ENCODE data around the gene MCUB. TPM values are rescaled to one million over a fixed set of nuclear protein-coding genes. Genes with fewer than 3 reads are reported as not detected.

Gene MCUB
- total and polyA plus RNA-seq, 7 donors = 4.2 to 18.0 (median 8.2) TPM

DNA sequence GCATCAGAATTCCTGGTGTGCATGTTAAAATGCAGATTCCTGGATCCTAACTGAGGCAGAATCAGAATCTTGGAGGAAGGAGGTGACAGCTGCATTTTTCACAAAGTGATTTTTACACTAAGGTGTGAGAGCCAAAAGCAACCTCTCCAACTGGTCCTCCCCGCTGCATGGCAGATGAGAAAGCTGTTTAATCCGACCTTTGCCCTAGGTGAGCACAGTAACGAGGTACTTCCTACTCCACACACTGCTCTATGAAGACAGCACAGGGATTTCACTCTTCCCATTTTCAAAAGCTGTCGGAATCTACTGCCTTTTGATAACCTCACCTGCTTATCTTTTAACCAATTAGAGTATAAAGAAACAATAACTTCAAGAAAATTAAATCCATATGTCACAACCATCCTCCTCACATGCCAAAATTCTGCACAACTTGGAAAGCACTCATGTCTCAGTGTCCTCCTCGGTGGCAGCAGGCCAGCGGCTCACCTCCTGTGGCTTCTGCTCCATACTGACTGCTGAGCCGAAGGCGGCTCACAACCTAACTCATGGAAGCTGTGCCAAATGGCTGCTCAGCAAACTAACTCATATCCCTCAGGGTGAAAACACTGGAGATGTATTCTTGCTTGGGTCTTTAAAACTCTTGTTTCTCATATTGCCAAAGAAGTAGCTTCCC is 139.6 kb downstream of the MCUB start:
- WGBS, 2 donors = 21 to 69% methylated on average over 8 of the region's 8 CpGs
- Histone ChIP-seq H3K9me3 (no peaks in the 10 kb centered on the region), H3K27ac (no peak overlapping the region)

DNA sequence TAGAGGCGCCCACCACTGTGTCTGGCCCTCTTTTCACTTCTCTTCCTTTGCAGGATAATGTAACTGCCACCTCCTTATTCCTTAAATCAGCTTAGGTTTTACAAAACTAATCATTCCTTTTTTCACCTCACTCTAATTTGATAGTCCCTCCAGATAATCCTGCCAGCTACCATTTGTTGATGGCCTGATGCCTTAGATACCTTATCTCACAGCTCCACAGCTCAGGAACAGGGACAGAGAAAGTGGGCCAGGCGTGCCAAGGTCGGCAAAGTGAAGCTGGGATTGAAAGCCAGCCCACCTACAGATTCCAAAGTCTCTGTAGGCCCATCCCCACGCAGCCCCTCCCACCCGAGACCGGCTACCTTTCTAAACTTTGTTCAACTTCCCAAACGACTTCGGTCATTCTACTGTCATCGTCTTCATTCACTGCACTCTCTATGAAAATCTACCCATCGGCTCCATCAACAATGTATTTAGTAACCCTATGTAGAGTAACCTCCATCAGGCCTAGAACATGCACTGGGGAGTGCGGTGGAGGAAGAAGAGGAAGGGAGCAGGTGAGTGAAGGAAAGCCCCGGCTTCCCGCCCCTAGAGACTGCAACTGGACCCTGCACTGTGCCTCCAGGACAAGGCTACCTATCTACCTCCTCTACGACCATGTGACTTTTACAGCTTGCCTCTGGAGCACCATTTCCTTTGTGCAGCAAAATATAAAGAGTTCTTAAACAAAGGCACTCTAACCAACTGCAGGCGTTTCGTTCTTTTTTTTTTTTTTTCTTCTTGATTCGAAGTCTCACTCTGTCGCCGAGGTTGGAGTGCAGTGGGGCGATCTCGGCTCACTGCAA is 141.7 kb downstream of the MCUB start:
- H3K27me3 ChIP-seq = no peaks in the 10 kb centered on the region
- TF ChIP-seq, protein P1, sequence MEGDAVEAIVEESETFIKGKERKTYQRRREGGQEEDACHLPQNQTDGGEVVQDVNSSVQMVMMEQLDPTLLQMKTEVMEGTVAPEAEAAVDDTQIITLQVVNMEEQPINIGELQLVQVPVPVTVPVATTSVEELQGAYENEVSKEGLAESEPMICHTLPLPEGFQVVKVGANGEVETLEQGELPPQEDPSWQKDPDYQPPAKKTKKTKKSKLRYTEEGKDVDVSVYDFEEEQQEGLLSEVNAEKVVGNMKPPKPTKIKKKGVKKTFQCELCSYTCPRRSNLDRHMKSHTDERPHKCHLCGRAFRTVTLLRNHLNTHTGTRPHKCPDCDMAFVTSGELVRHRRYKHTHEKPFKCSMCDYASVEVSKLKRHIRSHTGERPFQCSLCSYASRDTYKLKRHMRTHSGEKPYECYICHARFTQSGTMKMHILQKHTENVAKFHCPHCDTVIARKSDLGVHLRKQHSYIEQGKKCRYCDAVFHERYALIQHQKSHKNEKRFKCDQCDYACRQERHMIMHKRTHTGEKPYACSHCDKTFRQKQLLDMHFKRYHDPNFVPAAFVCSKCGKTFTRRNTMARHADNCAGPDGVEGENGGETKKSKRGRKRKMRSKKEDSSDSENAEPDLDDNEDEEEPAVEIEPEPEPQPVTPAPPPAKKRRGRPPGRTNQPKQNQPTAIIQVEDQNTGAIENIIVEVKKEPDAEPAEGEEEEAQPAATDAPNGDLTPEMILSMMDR (IDR thresholded peaks at IDR 0.05) = no peak
- TF ChIP-seq POLR2AphosphoS5 (IDR thresholded peaks at IDR 0.05) (no peak), POLR2A (IDR thresholded peaks at IDR 0.05) (no peak), EP300 (IDR thresholded peaks at IDR 0.05) (no peak)
- no peak for DNase-seq
- H3K9me3 ChIP-seq = no peaks in the 10 kb centered on the region
- intact Hi-C loops (cut with DNase I) = loop anchor here (2.0 to 10.0 kb wide), 3 partner anchors 29 to 269 kb away; partner anchors contain the start of genes MCUB, PLA2G12A and SEC24B
- 13 to 34% methylated on average over 21 of the region's 21 CpGs for WGBS, 2 donors
- H3K27ac ChIP-seq = peak overlapping the region; percentile 85 to 90 (median 89)
- H3K36me3 ChIP-seq = peaks cover 0 to 13% (median 3%) of the 10 kb centered on the region in 4 donors
- peaks cover 0 to 20% (median 16%) of the 10 kb centered on the region in 4 donors for H3K4me1 ChIP-seq
- peak overlapping the region; percentile 61 to 86 (median 74) for H3K4me3 ChIP-seq

More for the DNA sequence above, 139.6 kb downstream of the MCUB start:
- H3K27me3 ChIP-seq = no peaks in the 10 kb centered on the region
- peaks cover 0 to 20% (median 16%) of the 10 kb centered on the region in 4 donors for H3K4me1 ChIP-seq
- no peak overlapping the region for H3K4me3 ChIP-seq
- TF ChIP-seq EP300 (IDR thresholded peaks at IDR 0.05) (no peak), POLR2A (IDR thresholded peaks at IDR 0.05) (no peak), POLR2AphosphoS5 (IDR thresholded peaks at IDR 0.05) (no peak)
- TF ChIP-seq, protein P1 (IDR thresholded peaks at IDR 0.05) = no peak
- intact Hi-C loops (cut with DNase I) = loop anchor here (5.0 to 10.0 kb wide), 2 partner anchors 135 to 267 kb away; partner anchors contain the start of genes MCUB and SEC24B
- peaks cover 0 to 32% (median 5%) of the 10 kb centered on the region in 4 donors for H3K36me3 ChIP-seq
- no peak for DNase-seq

DNA sequence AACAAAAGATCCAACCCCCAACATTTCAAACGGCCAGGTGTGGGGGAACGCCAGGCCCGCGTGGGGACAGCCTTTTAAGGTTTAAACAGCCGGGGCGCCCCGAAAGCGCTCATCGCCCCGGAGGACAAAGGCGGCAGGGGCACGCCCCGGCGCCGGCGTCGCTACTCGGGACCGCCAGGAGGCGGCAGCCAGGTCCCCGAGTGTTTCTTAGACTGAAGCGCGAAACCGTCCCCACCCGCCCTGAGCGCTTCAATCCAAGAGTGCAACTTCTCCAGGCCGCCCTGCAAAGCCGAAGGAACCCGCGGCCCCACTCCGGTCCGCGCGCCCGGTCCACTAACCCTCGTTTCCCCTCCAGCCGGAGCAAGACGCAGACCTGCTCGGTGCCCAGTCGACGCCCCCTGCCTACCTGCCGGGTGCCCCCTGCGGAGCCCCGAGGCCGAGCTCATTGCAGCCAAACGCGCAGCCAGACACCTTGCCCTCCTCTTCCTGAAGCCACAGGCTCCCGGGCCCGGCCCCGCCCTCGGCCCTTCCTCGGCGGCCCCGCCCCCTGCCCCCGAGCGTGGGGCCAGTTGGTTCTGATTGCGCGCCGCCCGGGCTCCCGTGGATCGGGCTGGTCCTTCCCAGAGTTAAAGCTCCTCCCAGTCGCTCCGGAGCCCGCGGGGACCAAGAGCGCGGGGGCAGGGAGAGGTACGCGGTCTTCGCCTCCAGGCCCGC is 143.1 kb downstream of the MCUB start, which contains the start of gene CASP6:
Gene CASP6 (minus strand): TSS at position 496 of the 714 bp plus-strand sequence. CDS start 50 bp downstream, at position 446.
- Histone ChIP-seq H3K27me3 (no peaks in the 10 kb centered on the region), H3K4me3 (peak within 1 kb of the TSS; percentile 61 to 86 (median 74)), H3K36me3 (peaks cover 0 to under 1% (median 0%) of the 10 kb centered on the region in 4 donors), H3K4me1 (peaks cover 0 to 20% (median 16%) of the 10 kb centered on the region in 4 donors), H3K27ac (peak within 1 kb of the TSS; percentile 85 to 90 (median 89)), H3K9me3 (no peaks in the 10 kb centered on the region)
- intact Hi-C loops (cut with DNase I) = loop anchor here (1.0 to 10.0 kb wide), 4 partner anchors 28 to 271 kb away; partner anchors contain the start of genes GAR1, MCUB, PLA2G12A and SEC24B
- no peak for TF ChIP-seq EP300 (IDR thresholded peaks at IDR 0.05)
- TF ChIP-seq POLR2AphosphoS5 (IDR thresholded peaks at IDR 0.05) = peak; percentile 54 to 83 (median 78)
- TF ChIP-seq POLR2A (IDR thresholded peaks at IDR 0.05) = peak in 1 of 2 donors; percentile 55
- TF ChIP-seq, protein P1 (IDR thresholded peaks at IDR 0.05) = peak; percentile 35 to 78 (median 70)
- DNase-seq = peak; percentile 91
- 1% methylated on average over 72 of the region's 72 CpGs for WGBS, 2 donors
